Measurements from ENCODE around the gene SNX18. TPM values are rescaled to one million over a fixed set of nuclear protein-coding genes. Genes with fewer than 3 reads are reported as not detected.
A peak's percentile ranks its signal among the peaks of the same experiment; 100 is the strongest.

Gene SNX18
- total and polyA plus RNA-seq, 5 donors from 2014 or later = 1.2 to 13.8 (median 2.4) TPM

DNA sequence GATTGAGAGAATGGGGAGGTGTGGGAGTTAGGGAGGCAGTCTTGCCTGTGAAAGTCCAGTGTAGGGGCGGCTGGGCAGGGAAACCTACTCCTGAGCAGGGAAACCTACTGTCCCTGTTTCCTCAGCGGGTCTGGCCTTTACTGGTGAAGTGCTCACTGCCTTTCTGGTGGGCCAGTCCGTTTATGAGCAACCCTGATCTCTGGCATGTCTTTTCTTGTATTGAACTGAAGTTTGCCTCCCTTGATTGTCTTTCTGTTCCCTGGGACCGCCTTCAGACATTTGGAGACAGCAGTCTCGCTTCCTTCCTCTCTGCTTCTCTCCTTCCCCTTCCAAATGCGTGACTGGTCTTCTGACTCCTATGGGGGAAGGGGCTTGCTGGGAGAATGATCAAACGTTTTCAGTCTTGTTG is 2.9 kb downstream of the SNX18 start:
- Mint-ChIP-seq H3K4me3 (peak overlapping the region; percentile 85 to 95 (median 92)), H3K4me1 (peaks cover 6 to 64% (median 39%) of the 10 kb centered on the region in 4 donors), H3K9me3 (no peaks in the 10 kb centered on the region), H3K36me3 (peaks cover 14% of the 10 kb centered on the region), H3K27me3 (peaks cover 12% of the 10 kb centered on the region), H3K27ac (peak overlapping the region in 2 of 3 donors; percentile 7 to 78)
- H3K27me3 ChIP-seq (ENCODE audit: control insufficient read depth, insufficient read depth, low read length) = no peaks in the 10 kb centered on the region
- no peaks in the 10 kb centered on the region for H3K9me3 ChIP-seq (ENCODE audit: control insufficient read depth in 2 of 2, low read length in 2 of 2)
- no peak overlapping the region for H3K27ac ChIP-seq (ENCODE audit: insufficient read depth, low read length, poor library complexity, severe bottlenecking)
- peak overlapping the region; percentile 81 for H3K4me3 ChIP-seq (ENCODE audit: low read depth, low read length)
- no peak for DNase-seq
- peaks cover 53% of the 10 kb centered on the region for H3K4me1 ChIP-seq (ENCODE audit: control insufficient read depth, insufficient read depth, low read length, poor library complexity, severe bottlenecking)
- ATAC-seq (ENCODE audit: low read depth in 2 of 2) = no peak
- H3K36me3 ChIP-seq (ENCODE audit: control insufficient read depth, insufficient read depth, low read length) = no peaks in the 10 kb centered on the region

DNA sequence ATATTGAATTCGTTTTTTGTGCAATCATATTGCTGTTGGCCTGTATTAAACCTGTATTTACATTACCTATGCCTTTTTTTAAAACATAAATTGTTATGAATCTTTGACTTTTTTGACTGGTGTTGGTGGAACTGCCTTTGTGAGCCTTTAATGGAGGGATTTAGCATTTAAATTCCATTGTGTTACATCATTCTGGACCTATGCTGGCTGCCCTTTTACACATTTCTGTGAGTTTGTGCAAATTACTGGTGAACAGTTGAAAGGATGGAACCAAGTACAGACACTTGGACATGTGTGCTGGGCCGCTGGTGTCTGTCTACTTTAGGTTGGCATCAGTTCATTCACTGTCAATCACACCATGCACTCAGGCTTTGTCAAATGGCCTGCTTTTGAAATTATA is 3.4 kb downstream of the SNX18 start:
- DNase-seq (no peak), ATAC-seq (ENCODE audit: low read depth in 2 of 2) (no peak)
- H3K4me1 ChIP-seq (ENCODE audit: control insufficient read depth, insufficient read depth, low read length, poor library complexity, severe bottlenecking) = peaks cover 53% of the 10 kb centered on the region
- peaks cover 14% of the 10 kb centered on the region for H3K36me3 Mint-ChIP-seq
- no peaks in the 10 kb centered on the region for H3K36me3 ChIP-seq (ENCODE audit: control insufficient read depth, insufficient read depth, low read length)
- no peaks in the 10 kb centered on the region for H3K9me3 Mint-ChIP-seq
- H3K9me3 ChIP-seq (ENCODE audit: control insufficient read depth in 2 of 2, low read length in 2 of 2) = no peaks in the 10 kb centered on the region
- peak overlapping the region; percentile 85 to 95 (median 92) for H3K4me3 Mint-ChIP-seq
- peak overlapping the region; percentile 81 for H3K4me3 ChIP-seq (ENCODE audit: low read depth, low read length)
- no peak overlapping the region for H3K27ac ChIP-seq (ENCODE audit: insufficient read depth, low read length, poor library complexity, severe bottlenecking)
- H3K27me3 Mint-ChIP-seq = peaks cover 7% of the 10 kb centered on the region
- peak overlapping the region in 2 of 3 donors; percentile 7 to 78 for H3K27ac Mint-ChIP-seq
- peaks cover 6 to 64% (median 39%) of the 10 kb centered on the region in 4 donors for H3K4me1 Mint-ChIP-seq
- H3K27me3 ChIP-seq (ENCODE audit: control insufficient read depth, insufficient read depth, low read length) = no peaks in the 10 kb centered on the region

GRCh38 chr5:54521856-54522479 is 4.4 kb downstream of the SNX18 start:
- Mint-ChIP-seq H3K4me1 (peaks cover 2 to 62% (median 38%) of the 10 kb centered on the region in 4 donors), H3K9me3 (no peaks in the 10 kb centered on the region), H3K27me3 (peaks cover 4% of the 10 kb centered on the region), H3K4me3 (peak overlapping the region; percentile 85 to 95 (median 88)), H3K36me3 (peaks cover 14% of the 10 kb centered on the region), H3K27ac (no peak overlapping the region)
- ATAC-seq (ENCODE audit: low read depth in 2 of 2) = no peak
- DNase-seq = no peak
- Histone ChIP-seq H3K4me1 (ENCODE audit: control insufficient read depth, insufficient read depth, low read length, poor library complexity, severe bottlenecking) (peaks cover 50% of the 10 kb centered on the region), H3K4me3 (ENCODE audit: low read depth, low read length) (peak overlapping the region; percentile 81), H3K27me3 (ENCODE audit: control insufficient read depth, insufficient read depth, low read length) (no peaks in the 10 kb centered on the region), H3K9me3 (ENCODE audit: control insufficient read depth in 2 of 2, low read length in 2 of 2) (no peaks in the 10 kb centered on the region), H3K36me3 (ENCODE audit: control insufficient read depth, insufficient read depth, low read length) (no peaks in the 10 kb centered on the region), H3K27ac (ENCODE audit: insufficient read depth, low read length, poor library complexity, severe bottlenecking) (no peak overlapping the region)

DNA sequence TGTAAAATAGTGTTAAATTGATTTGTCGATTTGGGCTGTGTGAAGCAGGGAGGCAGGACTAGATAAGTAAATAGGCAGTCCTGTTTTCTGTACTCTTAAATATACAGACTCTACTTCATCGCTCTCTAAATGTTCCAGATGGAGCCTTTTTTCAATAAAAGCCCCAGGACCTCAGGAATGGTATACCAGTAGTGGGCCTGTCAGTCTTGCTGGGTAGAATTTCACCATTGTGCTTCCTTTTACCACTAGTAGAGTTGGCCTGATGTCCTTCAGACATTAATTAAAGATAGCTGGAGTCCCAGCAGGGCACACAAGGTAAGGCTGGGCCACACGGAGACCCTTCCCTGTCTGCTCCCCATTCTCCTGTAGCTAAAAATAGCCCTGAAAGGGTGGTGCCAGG is 6.0 kb downstream of the SNX18 start:
- no peaks in the 10 kb centered on the region for H3K27me3 ChIP-seq (ENCODE audit: control insufficient read depth, insufficient read depth, low read length)
- no peaks in the 10 kb centered on the region for H3K9me3 ChIP-seq (ENCODE audit: control insufficient read depth in 2 of 2, low read length in 2 of 2)
- peak overlapping the region in 1 of 4 donors; percentile 69 for H3K4me3 Mint-ChIP-seq
- ATAC-seq (ENCODE audit: low read depth in 2 of 2) = no peak
- H3K9me3 Mint-ChIP-seq = no peaks in the 10 kb centered on the region
- no peaks in the 10 kb centered on the region for H3K36me3 ChIP-seq (ENCODE audit: control insufficient read depth, insufficient read depth, low read length)
- no peak overlapping the region for H3K27ac ChIP-seq (ENCODE audit: insufficient read depth, low read length, poor library complexity, severe bottlenecking)
- DNase-seq = no peak
- H3K4me3 ChIP-seq (ENCODE audit: low read depth, low read length) = peak overlapping the region; percentile 81
- peaks cover 47% of the 10 kb centered on the region for H3K4me1 ChIP-seq (ENCODE audit: control insufficient read depth, insufficient read depth, low read length, poor library complexity, severe bottlenecking)
- no peaks in the 10 kb centered on the region for H3K27me3 Mint-ChIP-seq
- no peak overlapping the region for H3K27ac Mint-ChIP-seq
- peaks cover 14% of the 10 kb centered on the region for H3K36me3 Mint-ChIP-seq
- peaks cover 0 to 57% (median 38%) of the 10 kb centered on the region in 4 donors for H3K4me1 Mint-ChIP-seq

DNA sequence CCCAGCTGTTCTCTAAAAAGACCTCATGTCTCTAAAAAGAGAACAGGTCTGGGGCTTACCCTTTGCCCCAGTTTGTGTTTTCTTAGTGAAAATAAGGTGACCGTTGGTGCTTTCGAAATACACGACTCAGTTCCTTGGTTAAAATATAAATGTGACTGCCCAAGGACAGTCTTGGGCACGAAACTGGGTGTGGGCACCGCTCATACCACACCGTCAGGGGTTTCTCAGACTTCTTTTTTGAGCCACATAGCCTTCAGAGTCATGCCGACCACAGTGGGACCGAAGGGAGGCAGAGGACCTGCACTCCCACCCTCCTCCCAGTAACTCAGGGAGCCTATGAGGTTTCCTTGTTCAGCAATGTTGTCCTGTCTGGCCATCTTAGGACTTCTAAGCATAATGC is 6.5 kb downstream of the SNX18 start:
- Mint-ChIP-seq H3K4me3 (peak overlapping the region in 3 of 4 donors; percentile 19 to 69 (median 39)), H3K4me1 (peaks cover 0 to 53% (median 38%) of the 10 kb centered on the region in 4 donors), H3K27ac (peak overlapping the region in 2 of 3 donors; percentile 35 to 55), H3K27me3 (no peaks in the 10 kb centered on the region), H3K9me3 (no peaks in the 10 kb centered on the region), H3K36me3 (peaks cover 14% of the 10 kb centered on the region)
- no peaks in the 10 kb centered on the region for H3K27me3 ChIP-seq (ENCODE audit: control insufficient read depth, insufficient read depth, low read length)
- peaks cover 42% of the 10 kb centered on the region for H3K4me1 ChIP-seq (ENCODE audit: control insufficient read depth, insufficient read depth, low read length, poor library complexity, severe bottlenecking)
- ATAC-seq (ENCODE audit: low read depth in 2 of 2) (no peak), DNase-seq (no peak)
- no peak overlapping the region for H3K27ac ChIP-seq (ENCODE audit: insufficient read depth, low read length, poor library complexity, severe bottlenecking)
- H3K36me3 ChIP-seq (ENCODE audit: control insufficient read depth, insufficient read depth, low read length) = no peaks in the 10 kb centered on the region
- no peaks in the 10 kb centered on the region for H3K9me3 ChIP-seq (ENCODE audit: control insufficient read depth in 2 of 2, low read length in 2 of 2)
- H3K4me3 ChIP-seq (ENCODE audit: low read depth, low read length) = no peak overlapping the region

GRCh38 chr5:54524704-54525103 is 7.1 kb downstream of the SNX18 start:
- H3K4me1 Mint-ChIP-seq = peaks cover under 1 to 49% (median 36%) of the 10 kb centered on the region in 4 donors

DNA sequence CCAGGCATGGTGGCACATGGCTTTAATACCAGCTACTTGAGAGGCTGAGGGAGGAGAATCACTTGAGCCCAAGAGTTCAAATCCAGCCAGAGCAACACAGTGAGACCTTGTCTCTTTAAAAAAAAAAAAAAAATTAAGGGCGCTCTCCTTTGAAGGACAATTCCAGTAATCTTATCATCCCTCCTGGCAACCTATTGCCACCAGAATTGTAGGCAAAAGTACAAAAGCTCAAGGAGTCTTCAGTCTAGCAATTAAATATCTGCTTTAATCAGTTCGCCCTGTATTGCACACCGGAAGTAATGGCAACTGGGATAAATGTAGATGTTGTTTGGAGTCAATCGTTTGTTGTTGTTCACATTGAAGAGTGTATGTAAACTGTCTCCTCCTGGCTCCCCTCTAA is 7.7 kb downstream of the SNX18 start:
- H3K36me3 Mint-ChIP-seq = peaks cover 10% of the 10 kb centered on the region
- no peak overlapping the region for H3K4me3 Mint-ChIP-seq
- Histone ChIP-seq H3K27me3 (ENCODE audit: control insufficient read depth, insufficient read depth, low read length) (no peaks in the 10 kb centered on the region), H3K36me3 (ENCODE audit: control insufficient read depth, insufficient read depth, low read length) (no peaks in the 10 kb centered on the region), H3K4me3 (ENCODE audit: low read depth, low read length) (no peak overlapping the region), H3K4me1 (ENCODE audit: control insufficient read depth, insufficient read depth, low read length, poor library complexity, severe bottlenecking) (peaks cover 34% of the 10 kb centered on the region), H3K9me3 (ENCODE audit: control insufficient read depth in 2 of 2, low read length in 2 of 2) (no peaks in the 10 kb centered on the region), H3K27ac (ENCODE audit: insufficient read depth, low read length, poor library complexity, severe bottlenecking) (no peak overlapping the region)
- H3K4me1 Mint-ChIP-seq = peaks cover 6 to 49% (median 30%) of the 10 kb centered on the region in 4 donors
- ATAC-seq (ENCODE audit: low read depth in 2 of 2) (no peak), DNase-seq (no peak)
- no peaks in the 10 kb centered on the region for H3K27me3 Mint-ChIP-seq
- no peak overlapping the region for H3K27ac Mint-ChIP-seq
- no peaks in the 10 kb centered on the region for H3K9me3 Mint-ChIP-seq

More at GRCh38 chr5:54524704-54525103, 7.1 kb downstream of the SNX18 start:
- H3K9me3 ChIP-seq (ENCODE audit: control insufficient read depth in 2 of 2, low read length in 2 of 2) = no peaks in the 10 kb centered on the region
- Mint-ChIP-seq H3K9me3 (no peaks in the 10 kb centered on the region), H3K27ac (peak overlapping the region in 1 of 3 donors; percentile 11), H3K4me3 (peak overlapping the region in 1 of 4 donors; percentile 69), H3K27me3 (no peaks in the 10 kb centered on the region), H3K36me3 (peaks cover 11% of the 10 kb centered on the region)
- H3K4me3 ChIP-seq (ENCODE audit: low read depth, low read length) = no peak overlapping the region
- no peak for ATAC-seq (ENCODE audit: low read depth in 2 of 2)
- H3K27ac ChIP-seq (ENCODE audit: insufficient read depth, low read length, poor library complexity, severe bottlenecking) = no peak overlapping the region
- peaks cover 36% of the 10 kb centered on the region for H3K4me1 ChIP-seq (ENCODE audit: control insufficient read depth, insufficient read depth, low read length, poor library complexity, severe bottlenecking)
- H3K27me3 ChIP-seq (ENCODE audit: control insufficient read depth, insufficient read depth, low read length) = no peaks in the 10 kb centered on the region
- H3K36me3 ChIP-seq (ENCODE audit: control insufficient read depth, insufficient read depth, low read length) = no peaks in the 10 kb centered on the region
- no peak for DNase-seq

GRCh38 chr5:54525692-54526091 is 8.1 kb downstream of the SNX18 start:
- Mint-ChIP-seq H3K27ac (no peak overlapping the region), H3K27me3 (no peaks in the 10 kb centered on the region), H3K36me3 (peaks cover 10% of the 10 kb centered on the region), H3K4me3 (peak overlapping the region in 1 of 4 donors; percentile 32), H3K9me3 (no peaks in the 10 kb centered on the region), H3K4me1 (peaks cover 8 to 47% (median 26%) of the 10 kb centered on the region in 4 donors)
- no peaks in the 10 kb centered on the region for H3K9me3 ChIP-seq (ENCODE audit: control insufficient read depth in 2 of 2, low read length in 2 of 2)
- DNase-seq (no peak), ATAC-seq (ENCODE audit: low read depth in 2 of 2) (no peak)
- H3K4me3 ChIP-seq (ENCODE audit: low read depth, low read length) = no peak overlapping the region
- H3K36me3 ChIP-seq (ENCODE audit: control insufficient read depth, insufficient read depth, low read length) = no peaks in the 10 kb centered on the region
- H3K4me1 ChIP-seq (ENCODE audit: control insufficient read depth, insufficient read depth, low read length, poor library complexity, severe bottlenecking) = peaks cover 30% of the 10 kb centered on the region
- no peaks in the 10 kb centered on the region for H3K27me3 ChIP-seq (ENCODE audit: control insufficient read depth, insufficient read depth, low read length)
- H3K27ac ChIP-seq (ENCODE audit: insufficient read depth, low read length, poor library complexity, severe bottlenecking) = no peak overlapping the region

All from CD4-positive, CD25-positive, alpha-beta regulatory T cell (primary cell).